Measurements from ENCODE around the gene CYB561A3. TPM values are rescaled to one million over a fixed set of nuclear protein-coding genes. Genes with fewer than 3 reads are reported as not detected.

The CYB561A3 gene
- total RNA-seq = 207 and 399 TPM in 2 replicates

GRCh38 chr11:61361741-61362541, at the start of gene CYB561A3, which contains the start of gene TMEM138:
Gene CYB561A3, minus strand, starts transcription at chr11:61361882. Its CDS starts 5,169 bp downstream, at chr11:61356713.
Gene TMEM138, plus strand, starts transcription at chr11:61362374. Its CDS starts 2,017 bp downstream, at chr11:61364391.

GRCh38 chr11:61332797-61333549, 28.7 kb downstream of the CYB561A3 start, which contains the start of the genes DDB1 and TKFC:
Gene DDB1, minus strand, starts transcription at chr11:61333105. Its CDS starts 137 bp downstream, at chr11:61332968.
Gene TKFC, plus strand, starts transcription at chr11:61333228. Its CDS starts 1,501 bp downstream, at chr11:61334729.

Other genes with a start within 250 kb of the CYB561A3 start
- 19.5 and 23.2 TPM in 2 replicates for gene VPS37C, start 200.5 kb downstream of the CYB561A3 start, total RNA-seq
- 1.1 TPM in 1 of 2 replicates, not detected in the other for gene PGA3, start 158.4 kb downstream of the CYB561A3 start, total RNA-seq
- 0.43 TPM in 1 of 2 replicates, not detected in the other for gene PGA4, start 139.5 kb downstream of the CYB561A3 start, total RNA-seq
- gene PGA5, start 120.7 kb downstream of the CYB561A3 start, total RNA-seq = not detected in 2 replicates
- 1.1 TPM in 2 replicates for gene VWCE, start 66.6 kb downstream of the CYB561A3 start, total RNA-seq
- 290 and 338 TPM in 2 replicates for gene DDB1, start 28.8 kb downstream of the CYB561A3 start, total RNA-seq
- gene TKFC, start 28.7 kb downstream of the CYB561A3 start, total RNA-seq = 17.6 and 27.4 TPM in 2 replicates
- gene TMEM138, start 492 bp upstream of the CYB561A3 start, total RNA-seq = 69.9 and 122 TPM in 2 replicates
- 13.9 and 20.4 TPM in 2 replicates for gene TMEM216, start 30.7 kb upstream of the CYB561A3 start, total RNA-seq
- gene CPSF7, start 68.1 kb upstream of the CYB561A3 start, total RNA-seq = 42.4 and 51.0 TPM in 2 replicates
- gene SDHAF2, start 68.2 kb upstream of the CYB561A3 start, total RNA-seq = 42.5 and 70.5 TPM in 2 replicates
- not detected in 2 replicates for gene LRRC10B, start 146.9 kb upstream of the CYB561A3 start, total RNA-seq
- gene SYT7, start 219.2 kb upstream of the CYB561A3 start, total RNA-seq = 4.6 and 9.7 TPM in 2 replicates